ENCODE data around the gene SLC9C2. TPM values are rescaled to one million over a fixed set of nuclear protein-coding genes. Genes with fewer than 3 reads are reported as not detected.
"Not testable (repeated sequence)": the region's sequence is repeated elsewhere in the genome, so short reads cannot be mapped to it uniquely, and the experiment has no call there.

The SLC9C2 gene
- total RNA-seq, 1 experiment from 2014 or later, result not detected

- no peak for DNase-seq (ENCODE audit: low spot score)
Observed at GRCh38 chr1:173530795-173531693, 71.8 kb downstream of the SLC9C2 start.

GRCh38 chr1:173529106-173529505 lies 73.8 kb downstream of the SLC9C2 start:
- DNase-seq (ENCODE audit: low spot score), result no peak

GRCh38 chr1:173527151-173527826 lies 75.6 kb downstream of the SLC9C2 start:
- DNase-seq (ENCODE audit: low spot score), result no peak

GRCh38 chr1:173525926-173526325 lies 76.9 kb downstream of the SLC9C2 start:
- no peak for DNase-seq (ENCODE audit: low spot score)

- DNase-seq (ENCODE audit: low spot score), result no peak
Observed at GRCh38 chr1:173523329-173523728, 79.5 kb downstream of the SLC9C2 start.

- no peak for DNase-seq (ENCODE audit: low spot score)
Observed at GRCh38 chr1:173520799-173521198, 82.1 kb downstream of the SLC9C2 start.

- not testable (repeated sequence) for DNase-seq (ENCODE audit: low spot score)
Observed at GRCh38 chr1:173514503-173514902, 88.4 kb downstream of the SLC9C2 start.

GRCh38 chr1:173509797-173510196 lies 93.1 kb downstream of the SLC9C2 start:
- no peak for DNase-seq (ENCODE audit: low spot score)

GRCh38 chr1:173508541-173508940 lies 94.3 kb downstream of the SLC9C2 start:
- DNase-seq (ENCODE audit: low spot score), result no peak

- DNase-seq (ENCODE audit: low spot score), result peak; percentile 47
Observed at GRCh38 chr1:173507847-173508209, 95.0 kb downstream of the SLC9C2 start.

GRCh38 chr1:173507205-173507846 lies 95.5 kb downstream of the SLC9C2 start:
- DNase-seq (ENCODE audit: low spot score), result peak; percentile 81

GRCh38 chr1:173506437-173506836 lies 96.4 kb downstream of the SLC9C2 start:
- DNase-seq (ENCODE audit: low spot score), result peak; percentile 43

- peak; percentile 33 for DNase-seq (ENCODE audit: low spot score)
Observed at GRCh38 chr1:173505391-173505790, 97.5 kb downstream of the SLC9C2 start.

GRCh38 chr1:173504268-173504667 lies 98.6 kb downstream of the SLC9C2 start:
- no peak for DNase-seq (ENCODE audit: low spot score)

- no peak for DNase-seq (ENCODE audit: low spot score)
Observed at GRCh38 chr1:173503391-173503790, 99.5 kb downstream of the SLC9C2 start.

GRCh38 chr1:173502104-173502503 lies 100.8 kb downstream of the SLC9C2 start:
- DNase-seq (ENCODE audit: low spot score), result no peak

- no peak for DNase-seq (ENCODE audit: low spot score)
Observed at GRCh38 chr1:173499729-173500128, 103.1 kb downstream of the SLC9C2 start.

- no peak for DNase-seq (ENCODE audit: low spot score)
Observed at GRCh38 chr1:173496757-173497320, 106.0 kb downstream of the SLC9C2 start.

GRCh38 chr1:173495609-173496267 lies 107.1 kb downstream of the SLC9C2 start:
- no peak for DNase-seq (ENCODE audit: low spot score)

GRCh38 chr1:173493125-173493524 lies 109.7 kb downstream of the SLC9C2 start:
- not testable (repeated sequence) for DNase-seq (ENCODE audit: low spot score)

GRCh38 chr1:173491508-173491907 lies 111.4 kb downstream of the SLC9C2 start:
- DNase-seq (ENCODE audit: low spot score), result no peak

- DNase-seq (ENCODE audit: low spot score), result no peak
Observed at GRCh38 chr1:173489929-173490328, 112.9 kb downstream of the SLC9C2 start.
